GM03348 (cell line): ENCODE data around the gene SIMC1.

Experiments used
- DNase-seq: peaks from one replicate; pipeline ENCODE4 v3.0.0; 2012; ENCODE audit warnings: low spot score

SIMC1 gene

GRCh38 chr5:176388444-176389134 lies 150.4 kb downstream of the SIMC1 start, which contains the start of the genes HIGD2A and NOP16:
TSS of gene HIGD2A (plus strand) at chr5:176388751. CDS start at chr5:176388820, 69 bp downstream.
TSS of gene NOP16 (minus strand) at chr5:176388598. CDS start at chr5:176388539, 59 bp downstream.
- peak; percentile 98 for DNase-seq

- no peak for DNase-seq
Observed at GRCh38 chr5:176389135-176390123, 151.2 kb downstream of the SIMC1 start.

GRCh38 chr5:176391479-176391878 lies 153.3 kb downstream of the SIMC1 start:
- DNase-seq, result no peak

- DNase-seq, result no peak
Observed at GRCh38 chr5:176391999-176392398, 153.8 kb downstream of the SIMC1 start.

- no peak for DNase-seq
Observed at GRCh38 chr5:176392526-176392925, 154.3 kb downstream of the SIMC1 start.

GRCh38 chr5:176394096-176394495 lies 155.9 kb downstream of the SIMC1 start:
- no peak for DNase-seq

- no peak for DNase-seq
Observed at GRCh38 chr5:176394881-176395675, 156.9 kb downstream of the SIMC1 start.
